Panc1 (cell line): Measurements from ENCODE around the gene GPC6.
"Not testable (repeated sequence)": the region's sequence is repeated elsewhere in the genome, so short reads cannot be mapped to it uniquely, and the experiment has no call there.

Experiments used
- CTCF ChIP-seq: fragments of 450-650 bp; IDR thresholded peaks from 2 replicates; pipeline ENCODE4 v1.5.1; 2017; ENCODE audit warnings: mild to moderate bottlenecking
- POLR2AphosphoS5 ChIP-seq: IDR thresholded peaks from 2 replicates; pipeline ENCODE4 v1.6.1; 2012; ENCODE audit warnings: mild to moderate bottlenecking, low read depth, low read length, moderate library complexity
- SIN3A ChIP-seq: IDR thresholded peaks from 2 replicates; pipeline ENCODE4 v1.6.1; 2012; ENCODE audit warnings: low read depth, mild to moderate bottlenecking, low read length, moderate library complexity, borderline replicate concordance; ENCODE audit not compliant: insufficient read depth
- TCF7L2 ChIP-seq: IDR thresholded peaks from 2 replicates; pipeline ENCODE4 v1.6.1; 2011; ENCODE audit warnings: mild to moderate bottlenecking, low read depth, low read length, inconsistent platforms
- TF ChIP-seq, protein P1 (sequence below), 2 experiments: IDR thresholded peaks; 2 replicates each; pipeline ENCODE4 v1.6.1; 2011 to 2012; ENCODE audit warnings: low read depth in 2 of 2, control low read depth in 1 of 2, low read length in 1 of 2, mild to moderate bottlenecking in 1 of 2, moderate library complexity in 1 of 2; ENCODE audit not compliant: insufficient read depth in 1 of 2

- TF ChIP-seq CTCF, TCF7L2, POLR2AphosphoS5, SIN3A: not testable (repeated sequence)
- TF ChIP-seq, protein P1, sequence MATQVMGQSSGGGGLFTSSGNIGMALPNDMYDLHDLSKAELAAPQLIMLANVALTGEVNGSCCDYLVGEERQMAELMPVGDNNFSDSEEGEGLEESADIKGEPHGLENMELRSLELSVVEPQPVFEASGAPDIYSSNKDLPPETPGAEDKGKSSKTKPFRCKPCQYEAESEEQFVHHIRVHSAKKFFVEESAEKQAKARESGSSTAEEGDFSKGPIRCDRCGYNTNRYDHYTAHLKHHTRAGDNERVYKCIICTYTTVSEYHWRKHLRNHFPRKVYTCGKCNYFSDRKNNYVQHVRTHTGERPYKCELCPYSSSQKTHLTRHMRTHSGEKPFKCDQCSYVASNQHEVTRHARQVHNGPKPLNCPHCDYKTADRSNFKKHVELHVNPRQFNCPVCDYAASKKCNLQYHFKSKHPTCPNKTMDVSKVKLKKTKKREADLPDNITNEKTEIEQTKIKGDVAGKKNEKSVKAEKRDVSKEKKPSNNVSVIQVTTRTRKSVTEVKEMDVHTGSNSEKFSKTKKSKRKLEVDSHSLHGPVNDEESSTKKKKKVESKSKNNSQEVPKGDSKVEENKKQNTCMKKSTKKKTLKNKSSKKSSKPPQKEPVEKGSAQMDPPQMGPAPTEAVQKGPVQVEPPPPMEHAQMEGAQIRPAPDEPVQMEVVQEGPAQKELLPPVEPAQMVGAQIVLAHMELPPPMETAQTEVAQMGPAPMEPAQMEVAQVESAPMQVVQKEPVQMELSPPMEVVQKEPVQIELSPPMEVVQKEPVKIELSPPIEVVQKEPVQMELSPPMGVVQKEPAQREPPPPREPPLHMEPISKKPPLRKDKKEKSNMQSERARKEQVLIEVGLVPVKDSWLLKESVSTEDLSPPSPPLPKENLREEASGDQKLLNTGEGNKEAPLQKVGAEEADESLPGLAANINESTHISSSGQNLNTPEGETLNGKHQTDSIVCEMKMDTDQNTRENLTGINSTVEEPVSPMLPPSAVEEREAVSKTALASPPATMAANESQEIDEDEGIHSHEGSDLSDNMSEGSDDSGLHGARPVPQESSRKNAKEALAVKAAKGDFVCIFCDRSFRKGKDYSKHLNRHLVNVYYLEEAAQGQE (IDR thresholded peaks at IDR 0.05; ENCODE audit: insufficient read depth in 1 of 2, low read depth in 2 of 2, low read length in 1 of 2) = not testable (repeated sequence)
Observed at GRCh38 chr13:94302847-94303565, 1076.4 kb downstream of the GPC6 start.
